ENCODE data around the gene RBM19. TPM values are rescaled to one million over a fixed set of nuclear protein-coding genes. Genes with fewer than 3 reads are reported as not detected.

RBM19 gene
- total and polyA plus RNA-seq, 2 donors (not counting 3 experiments of a cell fraction or from before 2014, with no cell fraction given), result 13.2 to 34.4 TPM

GRCh38 chr12:113841786-113842185 lies 124.3 kb downstream of the RBM19 start:
- BruUV-seq (replicated peaks), result no TSS peak
- intact Hi-C loops (cut with micrococcal nuclease), result no loop called here
- no peak for TF ChIP-seq POLR2A (IDR thresholded peaks at IDR 0.05; ENCODE audit: low read depth, low read length)
- no peak for TF ChIP-seq JUN (IDR thresholded peaks at IDR 0.05; ENCODE audit: borderline replicate concordance, insufficient read depth, insufficient read length, low read depth)
- no peak for TF ChIP-seq EZH2 (IDR thresholded peaks at IDR 0.05; ENCODE audit: borderline replicate concordance, low read depth, low read length, severe bottlenecking)
- no peak for TF ChIP-seq POLR2AphosphoS5 (IDR thresholded peaks at IDR 0.05; ENCODE audit: insufficient read depth, low read depth, low read length)
- TF ChIP-seq GATA2 (IDR thresholded peaks at IDR 0.05; ENCODE audit: insufficient read depth, insufficient read length, low read depth, low read length), result no peak
- no peak for TF ChIP-seq CTCF (IDR thresholded peaks at IDR 0.05; ENCODE audit: extremely low read depth in 1 of 2, insufficient read depth in 1 of 2, low read depth in 1 of 2, low read length in 2 of 2)
- TF ChIP-seq FOS (IDR thresholded peaks at IDR 0.05; ENCODE audit: borderline replicate concordance, insufficient read depth, low read length), result no peak
- Histone ChIP-seq H3K9ac (replicated peaks; ENCODE audit: extremely low read depth, insufficient read depth, low read length) (no peak overlapping the region), H3K36me3 (ENCODE audit: control insufficient read depth in 2 of 2, extremely low read depth in 1 of 2, insufficient read depth in 2 of 2, low read length in 2 of 2) (peaks cover 0 to 2% of the 10 kb centered on the region in 2 experiments), H2AFZ (ENCODE audit: low read depth, low read length) (no peak overlapping the region), H3K27ac (ENCODE audit: insufficient read depth, low read depth, low read length) (no peak overlapping the region), H3K4me2 (ENCODE audit: insufficient read depth, low read length) (no peak overlapping the region), H4K20me1 (replicated peaks; ENCODE audit: control insufficient read depth, extremely low read depth, insufficient read depth, low read length) (no peaks in the 10 kb centered on the region), H3K9me3 (replicated peaks; ENCODE audit: control insufficient read depth, insufficient read depth, low read length) (no peaks in the 10 kb centered on the region), H3K79me2 (ENCODE audit: control insufficient read depth, insufficient read depth, low read length) (no peaks in the 10 kb centered on the region), H3K9me1 (replicated peaks; ENCODE audit: control insufficient read depth, extremely low read depth, insufficient read depth, low read length) (no peaks in the 10 kb centered on the region), H3K4me3 (replicated peaks in 1 of 3; ENCODE audit: insufficient read depth in 1 of 3, low read depth in 1 of 3, low read length in 3 of 3) (no peak overlapping the region), H3K27me3 (ENCODE audit: control insufficient read depth in 2 of 2, insufficient read depth in 2 of 2, low read length in 2 of 2) (no peaks in the 10 kb centered on the region), H3K4me1 (ENCODE audit: control insufficient read depth, extremely low read depth, insufficient read depth, low read length) (no peaks in the 10 kb centered on the region)
- ChIA-PET CTCF (no interaction called here), POLR2A (no interaction called here)
- dilution Hi-C loops (cut with MboI; ENCODE audit: extremely low pct_ligation_motif_present, low sequenced_read_pairs), result no loop called here
- FAIRE-seq (no peak), DNase-seq (ENCODE audit: low read depth, low spot score) (no peak)

Data from endothelial cell of umbilical vein (primary cell).